ENCODE results near the gene GORAB.

- TF ChIP-seq PAX5 (IDR thresholded peaks at IDR 0.05; ENCODE audit: borderline replicate concordance, low read depth, low read length) (no peak), MXI1 (IDR thresholded peaks at IDR 0.05; ENCODE audit: low read depth, low read length) (no peak), SPI1 (IDR thresholded peaks at IDR 0.05; ENCODE audit: borderline replicate concordance, insufficient read depth, low read depth, low read length) (no peak), PBX3 (IDR thresholded peaks at IDR 0.05; ENCODE audit: insufficient replicate concordance, low read depth, low read length) (no peak), BCL3 (IDR thresholded peaks at IDR 0.05; ENCODE audit: borderline replicate concordance, insufficient read depth, low read depth, low read length, poor library complexity, severe bottlenecking) (no peak), IKZF1 (conservative IDR thresholded peaks at IDR 0.05) (no peak)
These were observed 40.7 kb upstream of the GORAB start for GRCh38 chr1:170491291-170491690.
